Amniotic stem cell (primary cell): ENCODE measurements around the gene PRKCH.

Experiments
- DNase-seq: peaks from one replicate; lab custom pipeline; 2025; lab: John Stamatoyannopoulos, UW

The PRKCH gene

GRCh38 chr14:61533513-61534255, 212.3 kb downstream of the PRKCH start:
- DNase-seq, result no peak

DNA sequence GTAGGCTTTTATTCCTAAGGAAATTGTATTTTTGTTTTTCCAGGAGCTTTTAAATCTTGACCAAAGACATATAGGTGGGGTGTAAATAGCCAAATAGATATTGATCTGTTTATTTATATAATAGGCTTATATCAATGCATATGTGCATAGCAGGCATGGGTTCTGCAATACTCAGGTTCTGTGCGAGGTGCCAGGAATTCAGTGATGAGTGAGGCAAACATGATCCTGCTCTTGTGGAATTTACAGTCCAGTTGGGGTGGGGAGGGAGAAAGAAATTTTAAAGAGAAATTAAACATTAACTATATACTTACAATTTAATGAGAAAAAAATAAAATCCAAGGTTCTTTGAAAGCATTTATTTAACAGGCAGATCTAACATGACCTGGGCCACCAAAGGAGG, 213.7 kb downstream of the PRKCH start:
- DNase-seq, result no peak

DNA sequence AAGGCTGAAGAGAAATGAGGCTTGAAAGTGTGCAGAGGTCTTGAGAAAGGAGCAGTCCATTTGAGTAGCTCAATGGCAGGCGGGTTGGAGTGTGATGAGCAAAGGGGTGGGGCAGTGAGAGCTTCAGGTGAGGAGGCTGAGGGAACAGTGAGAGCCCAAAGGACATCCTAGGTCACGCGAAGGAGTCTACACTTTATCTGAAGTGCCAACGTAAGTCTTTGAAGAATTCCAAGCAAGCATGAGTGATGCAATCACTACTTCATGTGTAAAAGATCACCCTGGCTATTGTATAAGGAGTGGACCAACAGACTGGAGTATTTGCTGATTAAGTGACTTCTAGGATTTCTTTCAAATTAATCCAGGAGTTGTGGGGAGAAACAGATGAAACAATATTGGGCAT, 214.1 kb downstream of the PRKCH start:
- DNase-seq, result no peak

GRCh38 chr14:61536661-61537562, 215.5 kb downstream of the PRKCH start:
- DNase-seq, result no peak

GRCh38 chr14:61537563-61538463, 216.4 kb downstream of the PRKCH start:
- no peak for DNase-seq

GRCh38 chr14:61538464-61539022, 217.2 kb downstream of the PRKCH start:
- no peak for DNase-seq

DNA sequence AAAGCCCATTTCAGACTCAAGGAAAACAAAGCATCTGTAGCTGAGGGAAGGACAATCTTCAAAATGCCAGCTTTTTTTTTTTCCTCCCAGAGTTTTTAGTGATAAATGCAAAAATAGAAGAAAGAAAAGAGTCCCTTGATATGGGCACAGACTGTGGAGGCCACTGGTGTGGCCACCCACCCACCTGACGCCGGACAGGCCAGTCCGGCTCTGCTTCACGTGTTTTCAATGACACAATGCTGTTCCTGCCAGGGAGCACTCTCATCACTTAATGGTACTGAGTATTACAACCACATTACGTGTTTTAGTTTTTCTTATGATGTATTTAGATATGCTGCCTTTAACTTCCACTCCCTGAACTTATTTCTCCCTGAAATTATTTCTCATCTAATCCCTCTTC, 218.3 kb downstream of the PRKCH start:
- no peak for DNase-seq

DNA sequence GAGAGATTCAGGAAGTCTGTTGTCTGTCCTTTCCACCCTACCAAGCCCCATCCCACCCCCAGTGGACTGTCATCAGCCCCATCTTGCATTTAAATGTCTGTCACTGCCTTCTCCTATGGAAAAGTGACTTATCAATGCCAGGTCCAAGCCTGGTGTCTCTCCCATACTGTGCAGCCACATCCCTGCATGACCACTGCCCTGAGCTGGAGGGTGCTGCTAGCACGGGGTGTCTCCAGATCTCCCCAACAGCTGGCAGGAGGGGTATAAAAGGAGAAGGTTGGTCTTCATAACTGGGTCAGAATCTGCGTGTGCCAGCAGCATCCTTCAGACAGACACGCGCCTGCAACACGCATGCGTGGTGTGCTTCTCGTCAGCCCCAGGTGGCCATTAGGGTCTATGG, 219.6 kb downstream of the PRKCH start:
- DNase-seq, result no peak

DNA sequence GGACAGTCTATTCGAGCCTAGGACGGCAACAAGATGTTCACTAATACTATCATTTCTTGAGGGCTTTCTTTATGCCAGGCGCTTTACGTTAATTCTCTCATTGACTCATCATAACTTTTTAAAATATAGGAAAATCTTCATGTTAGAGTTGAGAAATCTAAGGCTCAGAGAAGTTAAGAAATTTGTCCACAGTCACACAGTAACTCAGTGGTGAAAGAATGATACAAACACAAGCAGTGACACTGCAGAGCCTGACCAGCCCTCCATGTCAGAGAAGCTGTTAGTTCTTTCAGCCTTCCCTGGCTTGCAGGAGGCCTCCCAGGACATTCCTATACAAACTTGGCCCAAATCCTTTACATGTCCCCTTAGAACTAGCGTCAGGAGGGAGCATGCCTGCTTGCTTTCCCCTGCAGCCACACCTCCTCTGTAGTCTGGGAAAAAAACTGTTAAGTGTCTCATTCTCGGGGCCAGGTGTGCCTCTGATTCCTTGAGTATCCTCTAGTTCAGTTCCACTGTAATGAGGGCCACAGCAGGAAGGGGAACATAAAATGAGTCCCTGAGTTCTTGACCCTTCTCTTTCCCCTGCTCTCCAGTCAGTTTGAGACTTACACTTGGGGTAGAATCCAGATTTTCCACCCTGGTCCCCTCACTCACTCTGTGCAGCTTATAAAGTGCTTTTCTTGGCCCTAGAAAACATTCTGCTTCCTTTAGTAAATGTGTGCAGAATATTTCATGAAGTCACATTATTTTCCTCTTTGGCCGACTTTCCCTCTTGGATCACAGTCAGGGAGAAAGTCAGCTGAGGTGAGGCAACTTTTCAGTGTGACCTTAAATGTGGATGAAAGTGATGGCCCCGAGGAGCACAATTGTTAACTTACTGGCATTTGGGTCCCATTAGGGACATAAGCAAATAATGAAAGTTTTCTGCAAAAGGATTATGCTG, 221.7 kb downstream of the PRKCH start:
- DNase-seq, result no peak

- no peak for DNase-seq
These were observed 222.6 kb downstream of the PRKCH start for GRCh38 chr14:61543946-61544345.

DNA sequence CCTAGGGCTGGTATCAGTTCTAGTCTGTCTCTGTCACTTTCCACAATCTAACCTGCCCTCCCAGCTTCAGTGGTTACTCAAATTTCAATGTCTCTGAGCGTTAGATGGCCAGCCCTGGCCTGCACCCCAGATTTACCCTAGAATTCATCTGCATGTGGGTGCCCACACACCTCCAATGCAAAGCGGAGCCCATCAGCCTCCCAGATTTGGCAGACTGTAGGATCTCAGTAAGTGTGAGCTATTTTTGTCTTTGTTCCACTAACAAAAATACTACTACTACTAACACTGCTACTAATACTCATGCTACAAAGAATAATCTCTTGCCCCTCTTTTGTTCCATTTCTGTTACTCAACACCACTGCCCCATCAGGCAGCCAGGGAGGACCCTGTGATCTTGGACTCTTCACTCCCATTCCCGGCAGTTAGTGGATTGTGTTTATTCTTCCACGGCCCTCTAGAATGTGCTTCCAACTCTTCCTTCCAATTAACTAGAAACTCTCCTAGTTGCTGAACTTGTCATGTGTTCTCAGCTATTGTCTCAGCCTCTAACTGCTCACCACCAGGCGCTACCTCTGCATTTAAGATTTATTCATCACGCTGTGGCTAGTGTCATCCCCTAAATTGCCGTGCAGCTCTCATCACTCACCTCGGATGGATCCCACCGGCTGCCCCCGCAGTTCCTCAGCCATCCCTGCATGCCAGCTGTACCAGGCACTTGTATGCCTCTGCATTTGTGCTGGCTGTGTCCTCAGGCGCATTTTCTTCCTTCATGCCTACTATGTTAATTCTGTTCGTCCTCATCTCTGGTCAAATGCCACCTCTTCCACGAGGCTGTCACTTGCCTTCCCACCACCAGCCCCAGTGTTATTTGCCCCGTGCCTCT, 223.3 kb downstream of the PRKCH start:
- DNase-seq, result no peak

DNA sequence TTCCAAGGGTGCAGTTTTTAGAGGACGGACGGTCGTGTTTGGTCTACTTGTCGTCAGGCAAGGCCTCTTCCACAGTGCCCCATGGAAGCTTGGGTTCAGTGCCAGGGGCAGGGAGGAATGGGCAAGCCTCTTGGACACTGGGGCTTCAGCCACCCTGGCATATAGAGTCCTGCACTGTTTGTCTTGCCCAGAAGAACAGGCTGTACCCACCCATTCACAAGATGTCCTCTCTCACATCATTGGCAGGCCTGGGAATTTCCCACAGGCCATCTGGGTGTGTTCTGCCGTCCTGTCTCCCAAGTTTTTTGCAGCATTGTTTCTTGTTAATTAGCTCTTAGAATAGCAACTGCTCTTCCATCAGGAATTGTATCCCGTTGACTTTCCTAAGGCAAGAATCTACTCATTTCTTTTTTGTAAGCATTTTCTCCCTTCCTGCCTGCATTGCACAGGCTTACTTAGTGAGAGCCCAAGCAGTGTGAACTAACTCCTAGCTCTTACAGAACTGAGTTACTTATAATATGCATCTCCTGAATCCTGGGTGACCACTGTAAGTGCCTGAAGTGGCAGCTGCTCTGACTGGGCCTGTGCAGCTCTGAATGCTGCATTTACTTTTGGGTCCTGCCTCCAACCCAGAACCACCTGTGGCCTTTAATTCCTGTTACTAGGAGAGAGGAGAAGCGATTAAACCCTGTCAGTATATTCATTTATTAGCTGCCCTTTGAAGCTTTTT, 224.5 kb downstream of the PRKCH start:
- no peak for DNase-seq

DNA sequence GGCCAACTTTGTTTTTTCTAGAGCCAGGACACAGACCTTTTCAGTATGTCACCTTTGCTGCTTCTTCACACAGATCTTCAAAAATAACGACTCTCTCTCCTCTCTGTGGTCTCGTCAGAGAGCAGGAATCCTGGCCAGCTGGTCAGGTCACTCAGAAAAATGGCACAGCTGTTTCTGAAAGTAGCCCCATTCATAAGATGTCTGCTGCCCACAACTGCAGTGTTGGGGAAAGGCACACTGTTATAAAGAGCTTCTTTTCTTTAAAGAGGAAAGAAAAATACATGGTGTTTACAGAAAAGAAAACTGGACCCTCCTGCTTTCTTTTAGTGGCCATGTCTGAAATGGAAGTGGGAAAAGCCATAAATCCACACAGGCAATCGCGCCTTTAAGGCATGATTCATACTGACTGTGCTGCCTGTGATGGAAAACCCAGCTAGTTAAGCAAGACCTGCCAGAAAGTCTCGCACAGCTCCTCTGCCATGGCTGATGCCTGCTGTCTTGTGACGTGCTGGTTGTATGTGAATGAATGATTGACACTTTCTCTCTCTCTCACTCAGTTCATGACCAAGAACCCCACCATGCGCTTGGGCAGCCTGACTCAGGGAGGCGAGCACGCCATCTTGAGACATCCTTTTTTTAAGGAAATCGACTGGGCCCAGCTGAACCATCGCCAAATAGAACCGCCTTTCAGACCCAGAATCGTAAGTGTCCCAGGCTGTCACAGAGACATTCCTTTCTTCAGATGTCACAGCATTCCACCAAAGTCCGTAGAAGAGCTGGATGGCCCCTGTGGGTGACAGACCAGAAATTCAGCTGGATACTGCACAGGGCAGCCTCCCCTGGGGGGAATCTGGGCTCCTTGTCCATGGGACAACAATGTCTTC, 226.0 kb downstream of the PRKCH start:
- DNase-seq, result no peak

- DNase-seq, result no peak
These were observed 228.0 kb downstream of the PRKCH start for GRCh38 chr14:61549425-61549824.

DNA sequence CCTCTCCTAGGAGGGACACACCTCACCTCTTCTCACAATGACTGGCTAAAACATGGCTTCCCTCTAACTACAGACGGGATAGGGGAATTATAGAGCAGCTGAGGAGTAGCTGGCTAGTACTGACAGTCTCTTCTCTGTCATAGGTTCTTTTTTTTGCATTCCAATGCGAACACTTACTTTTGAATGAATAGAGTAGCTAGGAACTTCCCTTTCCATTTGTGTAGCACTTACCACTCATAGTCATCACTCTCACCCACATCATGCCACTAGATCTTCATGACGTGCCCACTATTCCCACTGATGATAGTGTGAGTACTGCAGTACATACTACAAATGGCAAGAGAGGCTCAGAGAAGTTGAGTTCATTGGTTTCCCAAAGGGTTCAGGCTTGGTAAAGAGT, 230.0 kb downstream of the PRKCH start:
- DNase-seq, result no peak

- DNase-seq, result no peak
These were observed 230.9 kb downstream of the PRKCH start for GRCh38 chr14:61552241-61552640.

GRCh38 chr14:61553730-61554641, 232.6 kb downstream of the PRKCH start:
- DNase-seq, result peak; percentile 88
